Limb (tissue), 2 donors: ENCODE measurements around the gene ATF5.

Experiments
- DNase-seq, 2 donors: peaks; one replicate each; pipeline ENCODE4 v3.0.0-alpha.2; 2016; ENCODE audit errors: extremely low spot score in 2 of 2

ATF5 gene

GRCh38 chr19:49894879-49895565 lies 34.0 kb upstream of the ATF5 start:
- no peak for DNase-seq

DNA sequence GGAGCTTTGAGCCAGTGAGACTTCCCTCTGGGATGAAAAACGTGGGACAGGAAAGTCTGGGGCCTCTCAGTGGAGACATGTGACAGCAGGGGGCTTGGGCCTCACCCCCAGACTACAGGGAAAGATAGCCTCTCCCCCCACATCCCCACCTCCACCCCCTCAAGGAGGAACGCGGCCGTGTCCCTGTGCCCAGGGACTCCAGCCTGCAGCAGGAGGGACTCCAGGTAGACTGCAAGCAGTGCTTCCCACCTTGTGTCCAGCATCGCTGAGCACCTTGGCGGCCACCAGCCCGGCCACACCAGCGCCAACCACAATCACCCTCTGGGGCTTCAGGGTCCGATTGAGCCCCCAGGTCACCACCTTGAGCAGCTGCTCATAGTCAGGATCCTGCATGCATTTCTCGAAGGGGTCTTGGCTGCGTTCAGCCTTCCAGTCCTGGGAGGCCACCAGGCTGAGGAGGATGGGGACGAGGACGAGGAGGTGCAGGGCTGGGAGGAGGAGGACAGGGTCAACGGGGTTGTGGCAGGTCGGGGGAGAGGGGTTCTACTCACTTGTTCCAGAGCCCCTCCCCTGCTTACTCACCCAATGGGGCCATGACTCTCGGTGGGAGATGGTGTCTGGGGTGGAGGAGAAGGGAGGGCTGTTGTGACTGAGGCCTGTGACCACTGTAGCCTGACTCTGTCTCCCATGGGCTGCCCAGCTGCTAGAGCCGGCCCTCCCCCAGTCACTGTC lies 33.3 kb upstream of the ATF5 start:
- DNase-seq = no peak

GRCh38 chr19:49896863-49897621 lies 32.0 kb upstream of the ATF5 start, which contains the start of gene IL4I1:
Gene IL4I1 (minus strand): TSS chr19:49896887. CDS start chr19:49896160, 727 bp downstream.
- DNase-seq = no peak

GRCh38 chr19:49904136-49904535 lies 24.9 kb upstream of the ATF5 start:
- DNase-seq = no peak

GRCh38 chr19:49906879-49907564 lies 22.0 kb upstream of the ATF5 start:
- DNase-seq = no peak

- DNase-seq = no peak
Observed at GRCh38 chr19:49907745-49908446, 21.1 kb upstream of the ATF5 start.

DNA sequence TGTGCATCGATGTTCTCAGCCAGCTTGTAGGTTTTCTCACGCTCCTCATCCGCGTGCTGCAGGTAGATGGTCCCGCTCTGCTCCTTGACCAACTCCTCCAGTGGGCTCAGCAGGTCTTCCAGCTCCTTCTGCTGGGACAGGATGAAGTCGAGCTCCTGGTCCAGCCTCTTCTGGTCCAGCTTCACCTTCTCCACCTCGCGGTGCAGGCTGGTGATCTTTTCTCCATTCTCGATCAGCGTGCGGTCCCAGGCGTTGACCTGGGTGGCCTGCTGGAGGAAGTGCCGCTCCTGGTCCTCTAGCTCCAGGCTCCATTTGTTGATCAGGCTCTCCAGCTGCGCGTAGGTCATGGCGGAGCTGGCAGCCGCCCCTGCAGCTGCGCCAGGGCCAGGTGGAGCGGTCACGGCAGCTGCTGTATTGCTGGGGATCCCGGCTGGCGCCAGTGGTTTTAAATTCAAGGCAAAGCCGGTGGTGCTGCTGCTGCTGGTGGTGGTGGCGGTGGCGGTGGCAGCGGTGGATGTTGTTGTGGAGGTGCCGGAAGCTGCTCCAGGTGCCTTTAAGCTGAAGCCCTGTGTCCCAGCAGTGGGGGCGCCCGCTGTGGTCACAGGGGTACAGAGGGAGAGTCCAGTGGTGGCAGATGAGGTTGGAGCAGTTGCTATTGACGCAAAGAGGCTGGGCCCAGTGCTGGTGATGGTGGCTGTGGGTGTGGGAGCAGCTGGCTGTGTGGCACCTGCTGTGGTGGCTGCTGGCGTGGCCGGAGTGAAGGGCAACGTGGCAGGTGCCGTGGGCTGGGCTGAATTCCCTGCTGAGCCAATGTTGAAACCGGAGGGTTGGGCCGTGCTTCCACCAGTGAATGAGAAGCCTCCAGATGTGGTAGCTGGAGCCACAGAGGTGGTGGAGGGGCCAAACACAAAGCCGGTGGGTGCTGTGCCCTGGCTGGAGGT lies 20.3 kb upstream of the ATF5 start:
- no peak for DNase-seq

GRCh38 chr19:49910179-49910578 lies 18.8 kb upstream of the ATF5 start:
- no peak for DNase-seq

DNA sequence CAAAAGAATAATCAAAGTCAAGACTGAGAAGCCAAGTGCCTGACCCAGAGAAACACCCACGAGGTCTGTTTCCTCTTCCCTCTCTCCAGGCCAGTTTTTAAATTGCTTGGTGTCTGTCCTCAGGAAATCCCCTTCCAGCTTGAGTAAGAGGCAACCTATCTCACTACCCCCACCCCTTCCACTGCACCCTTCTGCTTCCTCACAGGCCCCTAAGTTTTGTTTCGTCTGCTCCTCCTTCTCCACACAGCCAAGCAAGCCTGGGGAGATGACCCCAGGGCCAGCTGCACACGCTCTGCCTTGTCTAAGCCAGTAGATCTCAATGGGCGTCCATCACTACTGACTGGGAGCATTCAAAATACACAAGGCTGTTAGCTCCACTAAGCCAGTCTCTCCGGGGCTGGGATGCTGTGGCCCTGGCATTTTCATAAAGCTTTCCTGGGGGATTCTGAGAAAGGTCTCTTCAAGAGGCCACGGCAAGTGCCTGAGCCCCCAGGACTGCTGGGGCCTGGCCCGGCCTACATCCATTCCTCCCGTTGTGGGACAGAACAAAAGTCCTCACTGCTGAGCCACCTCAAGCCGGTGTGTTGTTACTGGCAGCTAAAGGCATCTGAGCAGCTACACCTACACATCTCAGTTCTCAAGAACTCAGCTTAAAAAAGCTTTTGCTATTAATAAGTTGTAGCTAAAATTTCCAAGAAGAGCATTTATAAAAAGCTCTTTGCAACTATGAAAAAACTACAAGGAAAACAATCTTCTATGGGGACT lies 17.4 kb upstream of the ATF5 start:
- DNase-seq = no peak

DNA sequence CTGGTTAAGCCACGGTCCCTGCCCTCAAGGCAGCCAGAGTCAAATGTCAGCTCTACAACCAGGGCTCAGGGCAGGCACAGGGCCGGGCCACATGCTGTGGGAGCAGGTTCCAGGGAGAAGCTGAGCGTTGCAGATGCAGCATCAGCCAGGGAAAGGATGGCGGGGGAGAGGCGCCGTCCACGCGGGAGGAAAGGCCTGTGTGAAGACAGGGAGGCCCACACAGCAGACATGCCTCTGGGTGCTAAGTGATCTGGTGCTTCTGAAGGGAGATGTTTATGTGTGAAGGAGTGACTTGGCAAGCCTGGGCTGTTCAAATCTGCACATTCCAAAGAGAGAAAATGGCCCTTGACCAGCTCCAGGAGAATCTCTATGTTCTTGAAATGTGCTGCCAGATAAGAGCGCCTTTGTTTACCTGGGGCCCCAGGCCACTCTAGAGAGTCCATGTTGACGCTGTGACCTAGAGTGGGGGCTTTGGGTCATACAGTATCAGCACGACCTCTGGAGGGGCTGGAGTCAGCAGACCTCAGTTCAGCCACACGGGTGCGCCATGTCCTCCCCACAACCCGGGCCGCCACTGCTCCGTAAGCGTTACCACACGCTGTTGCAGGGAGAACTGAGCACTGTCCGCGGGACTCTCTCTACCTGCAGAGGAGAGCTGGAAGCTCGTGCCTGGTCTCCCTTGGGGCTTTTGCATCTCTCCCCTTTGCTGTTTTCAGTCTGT lies 15.9 kb upstream of the ATF5 start:
- DNase-seq = no peak

DNA sequence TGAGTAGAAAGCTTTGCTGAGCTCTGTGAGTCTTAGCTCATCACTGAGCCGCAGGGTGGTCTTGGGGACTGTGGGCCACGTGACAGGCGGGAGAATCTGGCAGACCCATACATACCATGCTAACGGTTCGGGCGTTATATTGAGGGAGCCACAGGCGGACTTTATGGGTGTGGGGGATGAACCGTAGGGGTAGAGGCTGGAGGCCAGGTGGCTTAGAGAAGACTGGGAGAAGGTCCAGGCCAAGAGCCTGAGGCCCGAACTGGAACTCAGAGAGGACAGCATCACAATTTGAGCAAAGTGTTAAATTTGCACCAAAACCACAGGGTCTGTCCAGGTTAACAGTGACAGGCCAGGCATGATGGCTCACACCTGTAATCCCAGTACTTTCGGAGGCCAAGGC lies 15.3 kb upstream of the ATF5 start:
- no peak for DNase-seq

DNA sequence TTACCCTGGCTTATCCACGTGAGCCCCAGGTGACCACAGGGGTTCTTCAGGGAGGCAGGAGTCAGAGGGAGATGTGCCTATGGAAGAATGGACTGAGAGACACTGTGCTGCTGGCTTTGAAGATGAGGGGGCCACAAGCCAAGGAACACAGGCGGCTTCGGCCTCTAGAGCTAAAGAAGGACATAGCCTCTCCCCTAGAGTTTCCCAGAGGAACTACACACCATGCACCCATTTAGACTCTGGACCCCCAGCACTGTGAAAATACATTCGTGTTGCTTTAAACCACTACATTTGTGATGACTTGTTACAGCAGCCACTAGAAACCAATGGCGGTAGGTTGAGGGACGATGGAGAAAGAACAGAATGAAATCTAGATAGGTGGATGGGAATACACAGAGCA lies 13.7 kb upstream of the ATF5 start:
- no peak for DNase-seq

- no peak for DNase-seq
Observed at GRCh38 chr19:49916839-49917733, 11.9 kb upstream of the ATF5 start.

DNA sequence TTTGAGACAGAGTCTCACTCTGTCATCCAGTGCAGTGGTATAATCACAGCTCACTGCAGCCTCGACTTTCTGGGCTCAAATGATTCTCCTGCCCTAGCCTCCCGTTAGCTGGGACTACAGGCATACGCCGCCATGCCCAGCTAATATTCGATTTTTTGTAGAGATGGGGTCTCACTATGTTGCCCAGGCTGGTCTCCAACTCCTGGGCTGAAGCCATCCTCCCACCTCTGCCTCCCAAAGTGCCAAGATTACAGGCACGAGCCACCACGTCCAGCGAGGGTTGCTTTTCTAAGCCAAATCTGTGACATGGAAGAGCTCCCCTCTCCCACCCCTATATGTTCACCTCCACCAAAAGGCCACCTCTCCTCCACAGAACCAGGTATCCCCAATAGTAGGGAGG lies 10.9 kb upstream of the ATF5 start:
- DNase-seq = no peak

- DNase-seq = no peak
Observed at GRCh38 chr19:49920624-49921363, 8.2 kb upstream of the ATF5 start.

DNA sequence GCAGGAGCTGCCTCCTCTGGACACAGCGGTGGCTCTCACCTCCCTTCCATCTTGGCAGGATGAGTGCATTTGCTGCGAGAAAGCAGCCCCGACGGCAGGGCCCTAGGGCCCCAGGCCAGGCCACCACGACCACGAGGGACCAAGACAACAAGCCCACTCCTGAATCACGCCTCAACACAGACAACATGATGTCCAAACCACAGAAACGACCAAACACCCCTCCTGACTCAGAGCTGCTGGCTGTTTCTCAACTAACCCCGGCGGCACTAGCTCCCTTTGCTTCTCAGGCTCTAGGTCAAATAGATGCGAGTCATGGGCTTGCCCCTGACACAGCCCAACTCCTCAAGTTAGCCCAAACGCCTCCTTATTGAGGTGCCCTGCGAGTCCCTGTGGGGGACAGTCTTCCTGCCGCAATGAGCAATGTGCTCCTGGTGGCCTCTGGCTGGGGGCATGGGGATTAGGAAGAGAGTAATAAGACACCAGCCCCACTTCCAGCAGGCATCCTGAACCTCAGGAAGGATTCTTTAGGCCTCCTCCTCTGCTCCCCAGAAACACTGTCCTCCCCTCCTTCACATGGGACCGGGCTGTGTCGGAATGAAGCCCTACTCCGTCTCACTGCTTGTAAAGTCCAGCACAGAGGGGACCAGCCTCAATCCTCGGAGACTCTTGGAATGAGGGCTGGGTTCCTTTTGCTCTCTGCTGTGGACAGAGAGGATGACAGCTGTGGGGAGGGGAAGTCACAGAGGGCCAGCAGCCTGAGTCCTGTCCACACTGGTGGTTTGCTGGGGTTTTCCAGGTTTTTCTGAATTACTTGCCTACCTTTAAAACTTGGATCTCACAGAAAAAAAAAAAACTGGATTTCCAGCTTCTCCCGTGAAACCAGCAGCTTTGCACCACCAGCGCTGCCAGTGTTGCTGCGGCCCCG lies 6.9 kb upstream of the ATF5 start:
- DNase-seq = no peak
